Testis (tissue), 3 donors: ENCODE results near the gene SLC39A6. TPM values are rescaled to one million over a fixed set of nuclear protein-coding genes. Genes with fewer than 3 reads are reported as not detected.
"Not testable (repeated sequence)": the region's sequence is repeated elsewhere in the genome, so short reads cannot be mapped to it uniquely, and the experiment has no call there.

Experiments used
- DNase-seq: peaks from one replicate; pipeline ENCODE4 v3.0.0-alpha.2; 2019
- H3K27ac ChIP-seq, 2 donors: fragments of 200-600 bp; sonication (generic); one replicate each; pipeline ENCODE4 v1.5.1; 2019
- H3K27me3 ChIP-seq: fragments of 200-600 bp; sonication (generic); one replicate; pipeline ENCODE4 v1.5.1; 2019
- H3K36me3 ChIP-seq: fragments of 200-600 bp; sonication (generic); one replicate; pipeline ENCODE4 v1.5.1; 2017; ENCODE audit warnings: low read depth; ENCODE audit errors: missing control alignments
- H3K4me1 ChIP-seq: fragments of 200-600 bp; sonication (generic); one replicate; pipeline ENCODE4 v1.5.1; 2019
- H3K4me3 ChIP-seq, 2 donors: fragments of 200-600 bp; sonication (generic); one replicate each; pipeline ENCODE4 v1.5.1; 2017 to 2019
- H3K9me3 ChIP-seq: fragments of 200-600 bp; sonication (generic); one replicate; pipeline ENCODE4 v1.5.1; 2017
- CTCF ChIP-seq, 3 experiments: fragments of 450-650 bp in 2 of 3; fragments of 200-600 bp in 1 of 3; sonication (generic) in 1 of 3; IDR thresholded peaks; one replicate each; pipeline ENCODE4 v1.5.1; 2016 to 2019; ENCODE audit warnings: antibody characterized with exemption in 3 of 3, mild to moderate bottlenecking in 2 of 3, moderate library complexity in 1 of 3
- POLR2A ChIP-seq: fragments of 450-650 bp; IDR thresholded peaks from one replicate; pipeline ENCODE4 v1.6.1; 2017; ENCODE audit warnings: antibody characterized with exemption, mild to moderate bottlenecking, moderate library complexity
- WGBS, 2 donors: methylation state at CpG; one replicate each; pipeline ENCODE4 v1.1.5; 2018; 5-methylcytosine and 5-hydroxymethylcytosine counted together
- intact Hi-C: fragments of 100-400 bp; cut with DNase I; formaldehyde crosslinking; loops from one replicate; pipeline ENCODE4 v1.15.1; 2023; ENCODE audit warnings: low total_unique reads
- polyA plus RNA-seq: library from polyadenylated mRNA; stranded (reverse); fragments of 350-450 nt; fragmentation: Illumina TruSeq; extraction: RNeasy Lipid Tissue Mini Kit (QIAGEN cat#74804); gene quantifications from one replicate; pipeline ENCODE4 v1.2.3, GENCODE V29; 2014; ENCODE audit warnings: low read depth, low replicate concordance; ENCODE audit not compliant: insufficient read depth
- total RNA-seq, 2 donors: library from RNA; depleted of rRNA; stranded (reverse); fragments of >200 nt; gene quantifications; one replicate each; pipeline ENCODE4 v1.2.3, GENCODE V29; 2016

Gene SLC39A6
- total and polyA plus RNA-seq, 3 donors from 2014 or later: 38.1 to 53.8 (median 51.4) TPM

- DNase-seq: no peak
- H3K27ac ChIP-seq: no peak overlapping the region
- H3K36me3 ChIP-seq: no peaks in the 10 kb centered on the region
- H3K27me3 ChIP-seq: no peaks in the 10 kb centered on the region
- H3K4me3 ChIP-seq: no peak overlapping the region
- H3K4me1 ChIP-seq: peaks cover 11% of the 10 kb centered on the region
- no peaks in the 10 kb centered on the region for H3K9me3 ChIP-seq
- intact Hi-C loops: loop anchor here (10.0 kb wide), 1 partner anchor 58 kb away; the partner anchor contains the start of gene MOCOS
- WGBS, 2 donors: 91 to 96% methylated on average over 8 of the region's 8 CpGs
- TF ChIP-seq POLR2A (no peak), CTCF (IDR thresholded peaks at IDR 0.05) (no peak)
Observed at GRCh38 chr18:36126668-36127067, 2.5 kb downstream of the SLC39A6 start.

GRCh38 chr18:36124841-36125240, 4.3 kb downstream of the SLC39A6 start:
- no peaks in the 10 kb centered on the region for H3K27me3 ChIP-seq
- H3K4me1 ChIP-seq: no peaks in the 10 kb centered on the region
- TF ChIP-seq POLR2A: no peak
- no peak for TF ChIP-seq CTCF (IDR thresholded peaks at IDR 0.05)
- 92 to 97% methylated on average over 4 of the region's 4 CpGs for WGBS, 2 donors
- H3K36me3 ChIP-seq: no peaks in the 10 kb centered on the region
- DNase-seq: no peak
- H3K9me3 ChIP-seq: no peaks in the 10 kb centered on the region
- intact Hi-C loops: loop anchor here (10.0 kb wide), 1 partner anchor 60 kb away; the partner anchor contains the start of gene MOCOS
- no peak overlapping the region for H3K27ac ChIP-seq
- H3K4me3 ChIP-seq: no peak overlapping the region

- TF ChIP-seq CTCF (IDR thresholded peaks at IDR 0.05) (no peak), POLR2A (no peak)
- H3K27me3 ChIP-seq: no peaks in the 10 kb centered on the region
- intact Hi-C loops: loop anchor here (10.0 kb wide), 1 partner anchor 65 kb away; the partner anchor contains the start of gene MOCOS
- DNase-seq: no peak
- H3K27ac ChIP-seq: no peak overlapping the region
- H3K9me3 ChIP-seq: no peaks in the 10 kb centered on the region
- H3K4me3 ChIP-seq: no peak overlapping the region
- no peaks in the 10 kb centered on the region for H3K4me1 ChIP-seq
- WGBS, 2 donors: 86 to 90% methylated on average over 3 of the region's 3 CpGs
- no peaks in the 10 kb centered on the region for H3K36me3 ChIP-seq
Observed at GRCh38 chr18:36120297-36120696, 8.8 kb downstream of the SLC39A6 start.

- H3K4me3 ChIP-seq, H3K27ac ChIP-seq, H3K9me3 ChIP-seq, intact Hi-C loops, H3K27me3 ChIP-seq, H3K36me3 ChIP-seq, H3K4me1 ChIP-seq, DNase-seq: not testable (repeated sequence)
- WGBS, 2 donors: 93 to 96% methylated on average over 11 of the region's 11 CpGs
Observed at GRCh38 chr18:36116771-36117170, 12.4 kb downstream of the SLC39A6 start.

- Histone ChIP-seq H3K27ac (no peak overlapping the region), H3K4me3 (no peak overlapping the region), H3K4me1 (no peaks in the 10 kb centered on the region), H3K36me3 (no peaks in the 10 kb centered on the region), H3K9me3 (no peaks in the 10 kb centered on the region), H3K27me3 (no peaks in the 10 kb centered on the region)
- no peak for DNase-seq
- intact Hi-C loops: no loop called here
- TF ChIP-seq POLR2A (no peak), CTCF (IDR thresholded peaks at IDR 0.05) (no peak)
- 86 to 91% methylated on average over 1 of the region's 1 CpG for WGBS, 2 donors
Observed at GRCh38 chr18:36114738-36115137, 14.4 kb downstream of the SLC39A6 start.
